ENCODE measurements around the gene ARSJ. TPM values are rescaled to one million over a fixed set of nuclear protein-coding genes. Genes with fewer than 3 reads are reported as not detected.

The ARSJ gene
- polyA plus RNA-seq, 1 donor (not counting 4 experiments of a cell fraction or from before 2014, with no cell fraction given) = 15.7 TPM

DNA sequence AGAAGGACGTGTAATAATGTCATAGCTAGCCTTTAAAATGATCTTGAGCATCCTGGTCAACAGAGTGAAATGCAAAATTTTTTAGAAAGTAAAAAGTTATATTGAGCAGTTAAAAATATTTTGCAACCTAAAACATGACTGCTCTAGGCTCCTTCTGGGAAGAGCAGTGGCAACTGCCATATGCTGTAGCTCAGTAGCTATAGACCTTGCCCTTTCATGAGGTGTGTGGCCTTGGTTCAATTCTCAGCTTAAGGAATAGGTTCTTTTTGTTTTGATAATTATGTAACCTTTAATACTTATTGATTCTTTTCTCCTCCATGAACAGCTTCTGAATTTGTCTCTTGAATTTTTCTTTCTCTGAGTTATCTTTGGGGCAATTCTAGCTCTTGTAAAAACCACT lies 105.0 kb downstream of the ARSJ start:
- DNase-seq (ENCODE audit: low read depth, low spot score) = no peak
- Histone ChIP-seq H3K9me3 (ENCODE audit: control insufficient read depth, low read depth, low read length) (no peaks in the 10 kb centered on the region), H4K20me1 (ENCODE audit: control insufficient read depth, extremely low read depth, insufficient read depth, low read length) (no peaks in the 10 kb centered on the region), H3K27me3 (ENCODE audit: control insufficient read depth, extremely low read depth, insufficient read depth, low read length) (no peaks in the 10 kb centered on the region), H3K4me3 (ENCODE audit: control insufficient read depth in 2 of 3, extremely low read depth in 1 of 3, insufficient read depth in 2 of 3, low read depth in 1 of 3, low read length in 3 of 3) (no peak overlapping the region), H3K4me1 (ENCODE audit: control insufficient read depth, extremely low read depth, insufficient read depth, low read length) (no peaks in the 10 kb centered on the region), H3K79me2 (ENCODE audit: control insufficient read depth, insufficient read depth, low read length) (no peaks in the 10 kb centered on the region), H3K9ac (ENCODE audit: control insufficient read depth, extremely low read depth, insufficient read depth, low read length) (no peak overlapping the region), H3K36me3 (ENCODE audit: control insufficient read depth in 2 of 2, extremely low read depth in 1 of 2, insufficient read depth in 2 of 2, low read length in 2 of 2) (no peaks in the 10 kb centered on the region), H2AFZ (ENCODE audit: control insufficient read depth, low read length) (no peak overlapping the region), H3K4me2 (ENCODE audit: control insufficient read depth, extremely low read depth, insufficient read depth, low read depth, low read length) (no peak overlapping the region), H3K9me1 (ENCODE audit: control insufficient read depth, extremely low read depth, insufficient read depth, low read length) (no peaks in the 10 kb centered on the region), H3K27ac (ENCODE audit: control insufficient read depth, insufficient read depth, low read length) (no peak overlapping the region)
- FAIRE-seq = no peak
- dilution Hi-C loops (cut with MboI; ENCODE audit: extremely low pct_ligation_motif_present, low sequenced_read_pairs) = no loop called here
- TF ChIP-seq, protein P1, sequence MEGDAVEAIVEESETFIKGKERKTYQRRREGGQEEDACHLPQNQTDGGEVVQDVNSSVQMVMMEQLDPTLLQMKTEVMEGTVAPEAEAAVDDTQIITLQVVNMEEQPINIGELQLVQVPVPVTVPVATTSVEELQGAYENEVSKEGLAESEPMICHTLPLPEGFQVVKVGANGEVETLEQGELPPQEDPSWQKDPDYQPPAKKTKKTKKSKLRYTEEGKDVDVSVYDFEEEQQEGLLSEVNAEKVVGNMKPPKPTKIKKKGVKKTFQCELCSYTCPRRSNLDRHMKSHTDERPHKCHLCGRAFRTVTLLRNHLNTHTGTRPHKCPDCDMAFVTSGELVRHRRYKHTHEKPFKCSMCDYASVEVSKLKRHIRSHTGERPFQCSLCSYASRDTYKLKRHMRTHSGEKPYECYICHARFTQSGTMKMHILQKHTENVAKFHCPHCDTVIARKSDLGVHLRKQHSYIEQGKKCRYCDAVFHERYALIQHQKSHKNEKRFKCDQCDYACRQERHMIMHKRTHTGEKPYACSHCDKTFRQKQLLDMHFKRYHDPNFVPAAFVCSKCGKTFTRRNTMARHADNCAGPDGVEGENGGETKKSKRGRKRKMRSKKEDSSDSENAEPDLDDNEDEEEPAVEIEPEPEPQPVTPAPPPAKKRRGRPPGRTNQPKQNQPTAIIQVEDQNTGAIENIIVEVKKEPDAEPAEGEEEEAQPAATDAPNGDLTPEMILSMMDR (optimal IDR thresholded peaks at IDR 0.05 in 1 of 3, IDR thresholded peaks at IDR 0.05 in 1 of 3, conservative IDR thresholded peaks at IDR 0.05 in 1 of 3; ENCODE audit: extremely low read depth in 1 of 3, insufficient read depth in 2 of 3, low read length in 3 of 3) = no peak
- no peak for TF ChIP-seq EZH2 (IDR thresholded peaks at IDR 0.05; ENCODE audit: low read length)

DNA sequence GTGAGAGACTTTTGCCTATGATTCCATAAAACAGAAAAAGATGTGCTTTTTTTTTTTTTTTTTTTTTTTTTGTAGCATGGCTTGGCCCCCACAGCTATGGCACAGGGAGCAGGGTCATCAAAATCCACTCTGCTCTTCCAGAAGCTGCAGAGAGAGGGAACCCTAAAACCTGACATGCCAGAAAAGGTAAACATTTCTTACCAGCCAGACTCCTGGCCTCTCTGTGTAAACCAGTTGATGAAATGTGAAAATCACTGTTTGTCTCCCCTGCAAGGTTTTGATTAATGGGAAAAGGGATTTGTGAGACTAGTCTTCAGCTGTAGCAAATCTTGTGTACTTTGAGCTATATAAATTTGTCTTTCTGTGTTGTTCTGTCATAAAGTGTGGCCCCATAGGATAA lies 105.9 kb downstream of the ARSJ start:
- H3K4me3 ChIP-seq (ENCODE audit: control insufficient read depth in 2 of 3, extremely low read depth in 1 of 3, insufficient read depth in 2 of 3, low read depth in 1 of 3, low read length in 3 of 3) = no peak overlapping the region
- no peak overlapping the region for H2AFZ ChIP-seq (ENCODE audit: control insufficient read depth, low read length)
- no peaks in the 10 kb centered on the region for H3K79me2 ChIP-seq (ENCODE audit: control insufficient read depth, insufficient read depth, low read length)
- no peak overlapping the region for H3K4me2 ChIP-seq (ENCODE audit: control insufficient read depth, extremely low read depth, insufficient read depth, low read depth, low read length)
- no peaks in the 10 kb centered on the region for H4K20me1 ChIP-seq (ENCODE audit: control insufficient read depth, extremely low read depth, insufficient read depth, low read length)
- no peaks in the 10 kb centered on the region for H3K9me1 ChIP-seq (ENCODE audit: control insufficient read depth, extremely low read depth, insufficient read depth, low read length)
- H3K9ac ChIP-seq (ENCODE audit: control insufficient read depth, extremely low read depth, insufficient read depth, low read length) = no peak overlapping the region
- no peaks in the 10 kb centered on the region for H3K9me3 ChIP-seq (ENCODE audit: control insufficient read depth, low read depth, low read length)
- no peak overlapping the region for H3K27ac ChIP-seq (ENCODE audit: control insufficient read depth, insufficient read depth, low read length)
- H3K27me3 ChIP-seq (ENCODE audit: control insufficient read depth, extremely low read depth, insufficient read depth, low read length) = no peaks in the 10 kb centered on the region
- TF ChIP-seq EZH2 (IDR thresholded peaks at IDR 0.05; ENCODE audit: low read length) = no peak
- TF ChIP-seq, protein P1 (optimal IDR thresholded peaks at IDR 0.05 in 1 of 3, IDR thresholded peaks at IDR 0.05 in 1 of 3, conservative IDR thresholded peaks at IDR 0.05 in 1 of 3; ENCODE audit: extremely low read depth in 1 of 3, insufficient read depth in 2 of 3, low read length in 3 of 3) = no peak
- no peaks in the 10 kb centered on the region for H3K36me3 ChIP-seq (ENCODE audit: control insufficient read depth in 2 of 2, extremely low read depth in 1 of 2, insufficient read depth in 2 of 2, low read length in 2 of 2)
- FAIRE-seq (no peak), DNase-seq (ENCODE audit: low read depth, low spot score) (no peak)
- dilution Hi-C loops (cut with MboI; ENCODE audit: extremely low pct_ligation_motif_present, low sequenced_read_pairs) = no loop called here
- H3K4me1 ChIP-seq (ENCODE audit: control insufficient read depth, extremely low read depth, insufficient read depth, low read length) = no peaks in the 10 kb centered on the region

Data from keratinocyte (primary cell).